GM19351 (cell line): ENCODE measurements around the gene CKAP2.
"Not testable (repeated sequence)": the region's sequence is repeated elsewhere in the genome, so short reads cannot be mapped to it uniquely, and the experiment has no call there.

Experiments
- ATAC-seq: cut with Tn5 transposase; IDR thresholded peaks from one replicate; pipeline ENCODE4 v1.9.1; 2021; ENCODE audit warnings: mild to moderate bottlenecking, moderate library complexity; ENCODE audit not compliant: unreplicated experiment

The CKAP2 gene, protein sequence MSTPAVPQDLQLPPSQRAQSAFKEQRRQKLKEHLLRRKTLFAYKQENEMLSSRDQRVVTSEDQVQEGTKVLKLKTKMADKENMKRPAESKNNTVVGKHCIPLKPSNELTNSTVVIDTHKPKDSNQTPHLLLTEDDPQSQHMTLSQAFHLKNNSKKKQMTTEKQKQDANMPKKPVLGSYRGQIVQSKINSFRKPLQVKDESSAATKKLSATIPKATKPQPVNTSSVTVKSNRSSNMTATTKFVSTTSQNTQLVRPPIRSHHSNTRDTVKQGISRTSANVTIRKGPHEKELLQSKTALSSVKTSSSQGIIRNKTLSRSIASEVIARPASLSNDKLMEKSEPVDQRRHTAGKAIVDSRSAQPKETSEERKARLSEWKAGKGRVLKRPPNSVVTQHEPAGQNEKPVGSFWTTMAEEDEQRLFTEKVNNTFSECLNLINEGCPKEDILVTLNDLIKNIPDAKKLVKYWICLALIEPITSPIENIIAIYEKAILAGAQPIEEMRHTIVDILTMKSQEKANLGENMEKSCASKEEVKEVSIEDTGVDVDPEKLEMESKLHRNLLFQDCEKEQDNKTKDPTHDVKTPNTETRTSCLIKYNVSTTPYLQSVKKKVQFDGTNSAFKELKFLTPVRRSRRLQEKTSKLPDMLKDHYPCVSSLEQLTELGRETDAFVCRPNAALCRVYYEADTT

DNA sequence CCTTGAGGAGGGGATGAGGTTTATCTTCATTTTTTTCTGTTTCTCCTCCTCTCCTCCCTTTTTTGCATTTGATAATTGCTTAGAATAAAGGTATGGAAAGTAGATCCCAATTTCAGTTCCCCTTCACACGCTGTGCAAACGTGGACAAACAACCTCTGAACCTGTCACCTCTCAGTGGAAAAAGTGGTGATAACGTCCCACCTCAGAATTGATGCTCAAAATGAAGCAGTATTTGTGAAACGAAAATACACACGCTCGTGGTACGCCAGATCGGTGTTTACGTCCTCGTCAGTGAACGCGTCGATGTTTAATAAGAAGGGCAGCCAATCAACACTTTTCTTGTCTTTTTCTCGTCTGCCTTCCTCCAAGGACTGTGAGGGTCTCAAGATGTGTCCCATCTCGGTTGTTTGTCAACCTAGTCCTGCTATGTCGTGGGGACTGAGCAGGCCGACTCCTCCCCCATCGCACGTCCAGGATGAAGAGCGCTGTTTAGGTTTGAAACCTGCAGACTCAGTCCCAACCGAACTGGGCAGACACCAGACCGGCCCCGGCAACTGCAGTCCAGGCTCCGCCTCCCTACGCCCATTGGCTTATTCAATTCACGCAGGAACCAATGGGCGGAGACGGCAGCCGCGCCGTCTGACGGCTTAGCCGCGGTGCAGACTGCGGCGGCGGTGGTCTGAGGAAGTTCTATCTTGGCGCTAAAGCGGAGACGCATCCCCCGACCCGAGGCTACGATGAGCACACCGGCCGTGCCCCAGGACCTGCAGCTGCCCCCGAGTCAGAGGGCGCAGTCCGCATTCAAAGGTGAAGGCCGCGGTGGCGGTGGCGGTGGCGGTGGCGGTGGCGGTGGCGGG lies at the start of gene CKAP2:
CKAP2 (plus strand) TSS at position 659 of the 857 bp plus-strand sequence; CDS start at position 738, 79 bp downstream.
- ATAC-seq = peak; percentile 67

- ATAC-seq = no peak
These were observed 49.3 kb upstream of the CKAP2 start, which contains the start of gene THSD1 for GRCh38 chr13:52405767-52406494. TSS of gene THSD1 (minus strand) at chr13:52406172. CDS start at chr13:52402600, 3,572 bp downstream.

DNA sequence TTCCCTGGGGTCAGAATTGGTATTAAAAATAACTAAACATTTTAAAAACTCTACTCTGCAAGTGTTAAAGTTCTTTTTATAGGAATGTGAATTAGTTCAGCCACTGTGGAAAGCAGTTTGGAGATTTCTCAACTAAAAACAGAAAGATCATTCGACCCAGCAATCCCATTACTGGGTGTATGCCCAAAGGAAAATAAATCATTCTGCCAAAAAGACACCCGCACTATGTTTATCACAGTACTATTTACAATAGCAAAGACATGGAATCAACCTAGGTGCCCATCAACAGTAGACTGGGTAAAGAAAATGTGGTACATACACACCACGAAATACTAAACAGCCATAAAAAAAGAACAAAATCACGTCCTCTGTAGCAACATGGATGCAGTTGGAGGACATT lies 48.6 kb upstream of the CKAP2 start:
- no peak for ATAC-seq

DNA sequence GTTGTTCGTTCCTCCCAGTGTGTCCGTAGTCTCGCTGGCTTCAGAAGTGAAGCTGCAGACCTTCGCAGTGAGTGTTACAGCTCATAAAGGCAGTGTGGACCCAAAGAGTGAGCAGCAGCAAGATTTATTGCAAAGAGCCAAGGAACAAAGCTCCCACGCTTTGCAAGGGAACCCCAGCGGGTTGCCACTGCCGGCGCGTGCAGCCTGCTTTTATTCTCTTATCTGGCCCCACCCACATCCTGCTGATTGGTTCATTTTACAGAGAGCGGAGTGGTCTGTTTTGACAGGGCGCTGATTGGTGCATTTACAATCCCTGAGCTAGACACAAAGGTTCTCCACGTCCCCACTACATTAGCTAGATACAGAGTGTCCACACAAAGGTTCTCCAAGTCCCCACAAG lies 47.8 kb upstream of the CKAP2 start:
- not testable (repeated sequence) for ATAC-seq

GRCh38 chr13:52408071-52408658 lies 47.1 kb upstream of the CKAP2 start:
- not testable (repeated sequence) for ATAC-seq

GRCh38 chr13:52411629-52412028 lies 43.6 kb upstream of the CKAP2 start:
- no peak for ATAC-seq

DNA sequence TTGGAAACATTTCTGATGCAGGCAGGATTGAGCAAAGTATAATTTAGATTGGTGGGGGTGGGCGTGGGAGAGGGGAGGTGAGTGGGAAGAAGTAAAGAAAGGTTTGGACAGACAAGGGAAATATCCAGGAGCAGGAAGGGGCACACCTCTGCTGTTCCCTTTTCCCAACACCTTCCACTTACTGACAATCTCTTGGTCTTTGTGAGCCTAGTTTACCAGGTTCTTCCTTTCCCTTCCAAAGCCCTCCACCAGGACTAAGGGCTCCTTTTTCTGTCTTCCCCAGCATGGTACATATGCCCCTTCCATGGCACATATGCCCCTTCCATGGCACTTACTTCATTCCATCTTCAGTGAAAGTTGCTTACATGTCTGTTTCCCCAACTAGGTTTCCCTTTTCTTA lies 43.1 kb upstream of the CKAP2 start:
- ATAC-seq = no peak

DNA sequence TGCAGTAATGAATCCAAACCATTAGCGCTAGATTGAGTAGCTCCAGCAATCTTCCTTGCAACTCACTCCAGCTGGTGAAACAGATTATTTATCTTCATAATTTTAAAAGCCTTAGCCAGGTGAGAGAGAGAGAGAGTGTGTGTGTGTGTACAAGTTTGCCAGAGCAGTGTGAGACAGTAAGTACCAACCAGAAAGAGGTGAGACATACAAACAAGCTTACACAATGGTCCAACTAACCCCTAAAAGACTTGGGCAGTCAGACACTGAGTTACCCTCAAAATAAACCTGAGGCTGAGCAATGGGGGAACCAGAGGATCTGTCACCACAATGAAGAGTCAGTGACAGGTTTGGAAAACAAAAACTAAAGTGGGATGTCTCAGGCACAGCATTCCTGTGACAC lies 41.2 kb upstream of the CKAP2 start:
- no peak for ATAC-seq

GRCh38 chr13:52414963-52415362 lies 40.3 kb upstream of the CKAP2 start:
- no peak for ATAC-seq

- no peak for ATAC-seq
These were observed 36.2 kb upstream of the CKAP2 start for GRCh38 chr13:52419080-52419479.

- ATAC-seq = no peak
These were observed 34.1 kb upstream of the CKAP2 start for GRCh38 chr13:52421216-52421615.

DNA sequence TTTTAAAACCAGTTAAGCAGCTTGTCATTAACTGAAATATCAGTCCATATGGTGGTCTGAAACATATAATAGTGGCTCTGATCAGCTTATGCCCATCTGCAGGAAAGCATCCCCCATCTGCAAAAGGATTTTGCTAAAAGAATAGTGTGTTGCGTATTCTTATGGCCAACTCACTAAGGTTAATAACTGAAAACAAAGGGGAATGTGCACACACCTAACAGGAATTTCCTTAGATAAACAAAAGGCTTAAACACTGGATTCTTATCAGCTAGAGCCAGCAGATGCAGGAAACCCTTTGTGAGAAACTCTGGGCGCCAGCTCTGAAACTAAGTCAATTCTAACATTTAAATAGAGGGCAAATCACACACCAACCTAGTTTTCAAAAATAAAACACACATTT lies 27.0 kb upstream of the CKAP2 start:
- ATAC-seq = no peak

- no peak for ATAC-seq
These were observed 22.8 kb upstream of the CKAP2 start for GRCh38 chr13:52432456-52432855.

GRCh38 chr13:52446265-52446664 lies 9.0 kb upstream of the CKAP2 start:
- no peak for ATAC-seq

DNA sequence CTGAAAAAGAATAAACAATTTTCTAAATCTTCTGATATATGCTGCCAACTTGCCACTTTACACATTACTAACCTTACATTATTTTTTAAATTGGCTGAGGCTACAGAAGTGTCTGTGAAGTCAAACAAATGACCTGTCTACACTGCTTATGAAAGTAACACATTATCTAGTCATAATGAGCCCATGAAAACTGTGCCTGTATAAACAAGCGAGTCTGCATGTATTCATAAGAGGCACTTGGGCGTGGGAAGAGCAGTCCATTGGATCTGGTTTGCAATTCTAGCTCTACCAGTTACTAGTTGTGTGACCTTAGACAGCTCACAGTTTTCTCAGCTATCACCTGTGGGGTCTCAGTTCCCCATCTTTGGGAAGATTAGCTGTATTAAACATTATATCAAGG lies 7.9 kb upstream of the CKAP2 start:
- no peak for ATAC-seq

- ATAC-seq = no peak
These were observed 7.3 kb upstream of the CKAP2 start for GRCh38 chr13:52447815-52448552.

- peak; percentile 0 for ATAC-seq
These were observed 5.8 kb upstream of the CKAP2 start for GRCh38 chr13:52449331-52450011.

DNA sequence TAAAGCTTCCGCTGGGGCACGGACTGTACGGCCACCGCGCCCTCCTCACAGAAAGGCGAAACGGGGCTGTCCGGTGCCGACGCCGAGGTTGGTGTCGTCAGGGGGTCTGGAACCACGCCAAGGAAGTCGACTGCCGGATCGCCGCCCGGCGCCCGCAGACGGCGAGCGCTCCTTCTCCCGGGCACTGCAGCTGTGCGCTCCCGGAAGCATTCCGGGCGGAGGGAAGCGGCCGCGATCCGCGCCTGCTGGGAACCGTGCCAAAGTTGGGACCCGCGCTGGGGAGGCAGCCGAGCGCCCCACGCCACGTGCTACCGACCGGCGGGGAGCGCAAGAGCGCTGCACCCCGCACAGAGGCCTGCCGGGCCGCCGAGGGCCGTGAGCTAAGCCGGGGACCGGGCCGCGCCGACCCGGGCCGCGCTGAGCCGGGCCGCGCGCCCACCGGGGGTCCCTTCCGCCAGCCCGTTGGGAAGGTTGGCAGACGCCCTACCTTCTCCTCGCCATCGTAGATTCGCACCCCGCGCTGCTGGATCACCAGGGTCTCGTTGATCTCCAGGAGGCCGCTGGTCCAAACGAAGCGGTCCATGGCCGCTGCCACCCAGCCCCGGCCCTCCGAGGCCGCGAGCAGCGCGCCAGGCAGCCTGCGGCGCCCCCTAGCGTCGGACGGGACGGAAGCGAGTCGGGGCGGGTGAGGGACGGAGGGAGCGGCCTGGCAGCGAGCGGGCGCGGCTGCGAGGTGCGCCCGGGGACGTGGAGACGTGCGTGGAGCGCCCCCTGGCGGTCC lies 5.1 kb upstream of the CKAP2 start, which contains the start of gene VPS36:
VPS36 (minus strand) TSS at position 623 of the 781 bp plus-strand sequence; CDS start at position 583, 40 bp downstream.
- ATAC-seq = peak; percentile 48
